Naive thymus-derived CD4-positive, alpha-beta T cell (primary cell): ENCODE data around the gene AP3B1. TPM values are rescaled to one million over a fixed set of nuclear protein-coding genes. Genes with fewer than 3 reads are reported as not detected.

ENCODE experiments used
- ATAC-seq: fragments of 150-1000 bp; cut with Tn5 transposase; 2 replicates; pipeline ENCODE4 v1.10.0; 2021; ENCODE audit warnings: mild to moderate bottlenecking, moderate library complexity
- CTCF ChIA-PET: fragments of 350-600 bp; sonication (Branson Sonifier 250); formaldehyde crosslinking; loops from one replicate; lab custom pipeline; 2021; ENCODE audit warnings: antibody characterized with exemption; lab: Charles Lee
- POLR2A ChIA-PET: fragments of 350-600 bp; sonication (Branson Sonifier 250); formaldehyde crosslinking; loops from one replicate; lab custom pipeline; 2021; ENCODE audit warnings: antibody characterized with exemption, inconsistent platforms; lab: Charles Lee
- DNase-seq, 9 donors: peaks; one replicate each; pipeline versions ENCODE4 v3.0.0 to v3.0.0-alpha.2; 2020 to 2022; ENCODE audit warnings: mixed read lengths in 1 of 9
- H3K27ac ChIP-seq: one replicate; pipeline ENCODE4 v1.7.0; 2013; ENCODE audit warnings: mild to moderate bottlenecking, low read depth, low read length, moderate library complexity
- H3K27me3 ChIP-seq, 2 donors: one replicate each; pipeline ENCODE4 v1.7.0; 2013; ENCODE audit warnings: low read length in 2 of 2, mild to moderate bottlenecking in 2 of 2, moderate library complexity in 2 of 2; ENCODE audit not compliant: control insufficient read depth in 2 of 2, insufficient read depth in 2 of 2
- H3K36me3 ChIP-seq, 3 experiments: 1 replicate in 2 of 3; 2 replicates in 1 of 3; pipeline ENCODE4 v1.7.0; 2013; ENCODE audit warnings: low read length in 3 of 3, mild to moderate bottlenecking in 3 of 3, moderate library complexity in 1 of 3; ENCODE audit not compliant: insufficient read depth in 3 of 3, control insufficient read depth in 2 of 3
- H3K4me1 ChIP-seq, 2 donors: one replicate each; pipeline ENCODE4 v1.7.0; 2013; ENCODE audit warnings: low read length in 2 of 2, mild to moderate bottlenecking in 2 of 2, moderate library complexity in 1 of 2; ENCODE audit not compliant: control insufficient read depth in 2 of 2, insufficient read depth in 2 of 2
- H3K4me3 ChIP-seq: 2 replicates; pipeline ENCODE4 v1.7.0; 2013; ENCODE audit warnings: mild to moderate bottlenecking, low read length
- H3K9me3 ChIP-seq, 3 experiments: 1 replicate in 2 of 3; 2 replicates in 1 of 3; pipeline ENCODE4 v1.7.0; 2013; ENCODE audit warnings: low read length in 3 of 3; ENCODE audit not compliant: control insufficient read depth in 2 of 3
- H3K27ac Mint-ChIP-seq, 9 donors: one replicate each; pipeline ENCODE4 v1.8.0; 2020 to 2022; ENCODE audit warnings: mixed read lengths in 9 of 9, mild to moderate bottlenecking in 8 of 9, moderate library complexity in 5 of 9, inconsistent platforms in 2 of 9
- H3K27me3 Mint-ChIP-seq, 5 donors: one replicate each; pipeline ENCODE4 v1.8.0; 2021 to 2022; ENCODE audit warnings: mixed read lengths in 5 of 5, mild to moderate bottlenecking in 1 of 5
- H3K36me3 Mint-ChIP-seq, 5 donors: one replicate each; pipeline ENCODE4 v1.8.0; 2020 to 2022; ENCODE audit warnings: mixed read lengths in 5 of 5, mild to moderate bottlenecking in 3 of 5, inconsistent platforms in 1 of 5
- H3K4me1 Mint-ChIP-seq, 7 donors: one replicate each; pipeline ENCODE4 v1.8.0; 2020 to 2022; ENCODE audit warnings: mixed read lengths in 7 of 7, mild to moderate bottlenecking in 3 of 7, inconsistent platforms in 1 of 7
- H3K4me3 Mint-ChIP-seq, 10 donors: one replicate each; pipeline ENCODE4 v1.8.0; 2020 to 2022; ENCODE audit warnings: mild to moderate bottlenecking in 10 of 10, mixed read lengths in 10 of 10, moderate library complexity in 6 of 10, inconsistent platforms in 2 of 10
- H3K9me3 Mint-ChIP-seq, 11 donors: one replicate each; pipeline ENCODE4 v1.8.0; 2020 to 2022; ENCODE audit warnings: mixed read lengths in 11 of 11, mild to moderate bottlenecking in 4 of 11, inconsistent platforms in 1 of 11, moderate library complexity in 1 of 11
- intact Hi-C, 2 donors: fragments of 100-400 bp; cut with micrococcal nuclease; formaldehyde crosslinking; loops; one replicate each; pipeline ENCODE4 v1.15.1; 2023
- polyA plus RNA-seq, 2 donors: library from polyadenylated mRNA; unstranded; fragments of 300-500 nt; fragmentation: Illumina TruSeq; gene quantifications; one replicate each; pipeline ENCODE4 v1.2.3, GENCODE V29; 2021
- total RNA-seq, 6 experiments: library from RNA in 5 of 6; stranded (reverse) in 5 of 6; gene quantifications; 1 replicate in 5 of 6; 2 replicates in 1 of 6; pipeline ENCODE4 v1.2.3 and lab custom pipeline; 2021 to 2026

Gene AP3B1
- total and polyA plus RNA-seq, 7 experiments from 2014 or later, result 28.3 to 45.0 (median 32.8) TPM

DNA sequence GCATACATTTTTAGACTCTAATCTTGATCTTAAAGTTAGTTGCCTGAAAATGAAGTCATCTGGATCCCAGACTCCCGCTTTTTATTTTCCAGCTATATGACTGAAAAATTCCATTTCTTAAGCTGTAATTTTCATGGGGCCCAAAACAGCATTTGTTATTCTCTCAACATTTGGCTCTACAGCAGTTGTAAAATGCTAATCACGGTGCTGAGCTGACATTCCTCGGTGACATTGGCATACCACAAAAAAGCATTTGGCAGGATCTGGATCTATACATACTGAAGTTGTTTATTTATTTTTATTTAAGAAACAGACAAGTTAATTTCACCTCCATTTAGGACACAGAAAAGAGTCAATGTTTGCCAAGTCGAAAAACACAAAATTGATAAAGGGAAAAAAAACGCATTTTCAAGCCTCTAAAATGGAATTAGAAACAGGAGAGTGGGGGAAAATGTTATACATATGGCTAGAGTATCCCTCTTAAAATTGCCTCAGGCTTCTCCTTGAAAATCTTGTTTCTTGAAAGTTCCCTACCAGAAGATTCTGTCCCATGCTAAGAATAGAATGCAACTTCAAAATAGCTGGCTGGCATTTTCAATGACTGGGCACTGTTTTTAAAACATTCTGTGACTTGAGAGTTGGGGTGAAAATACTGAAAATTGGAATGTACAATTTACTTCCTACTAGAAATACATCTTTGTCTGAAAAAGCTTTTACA lies 310.9 kb downstream of the AP3B1 start:
- Mint-ChIP-seq H3K27me3 (peaks cover 10 to 30% (median 15%) of the 10 kb centered on the region in 5 donors), H3K9me3 (no peaks in the 10 kb centered on the region), H3K4me1 (no peaks in the 10 kb centered on the region), H3K36me3 (peaks cover 0 to under 1% (median 0%) of the 10 kb centered on the region in 5 donors), H3K4me3 (no peak overlapping the region), H3K27ac (no peak overlapping the region)
- no peaks in the 10 kb centered on the region for H3K9me3 ChIP-seq
- no peak for DNase-seq
- POLR2A ChIA-PET, result no interaction called here
- H3K4me1 ChIP-seq, result no peaks in the 10 kb centered on the region
- intact Hi-C loops, result no loop called here
- H3K36me3 ChIP-seq, result no peaks in the 10 kb centered on the region
- no peak overlapping the region for H3K4me3 ChIP-seq
- ATAC-seq, result no peak
- H3K27ac ChIP-seq, result no peak overlapping the region
- no peaks in the 10 kb centered on the region for H3K27me3 ChIP-seq
- CTCF ChIA-PET, result interaction anchor here (0.7 kb wide), 1 partner anchor 115 kb away, joined by 3 read pairs; no protein-coding TSS in a partner anchor

DNA sequence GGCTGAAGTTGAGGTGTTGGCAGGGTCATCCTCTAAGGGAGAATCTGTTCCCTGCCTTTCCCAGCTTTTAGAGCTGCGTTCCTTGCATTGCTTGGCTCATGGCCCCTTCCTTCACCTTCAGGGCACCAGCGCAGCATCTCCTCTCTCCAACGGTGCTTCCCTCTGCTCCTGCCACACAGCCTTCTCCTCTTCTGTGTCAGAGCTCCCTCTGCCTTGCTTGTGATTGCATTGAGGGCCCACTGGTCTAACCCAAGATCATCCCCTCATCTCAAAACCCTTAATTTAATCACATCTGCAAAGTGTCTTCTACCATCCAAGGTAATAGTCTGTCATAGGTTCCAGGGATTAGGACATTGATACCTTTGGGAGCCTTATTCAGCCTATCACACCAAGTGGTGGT lies 312.7 kb downstream of the AP3B1 start:
- H3K9me3 ChIP-seq, result no peaks in the 10 kb centered on the region
- H3K27me3 Mint-ChIP-seq, result peaks cover 13 to 37% (median 23%) of the 10 kb centered on the region in 5 donors
- CTCF ChIA-PET, result no interaction called here
- no peak overlapping the region for H3K4me3 Mint-ChIP-seq
- H3K4me1 Mint-ChIP-seq, result no peaks in the 10 kb centered on the region
- DNase-seq (no peak), ATAC-seq (no peak)
- H3K27ac ChIP-seq, result no peak overlapping the region
- no peaks in the 10 kb centered on the region for H3K36me3 ChIP-seq
- no peaks in the 10 kb centered on the region for H3K4me1 ChIP-seq
- H3K36me3 Mint-ChIP-seq, result peaks cover 0 to 4% (median 3%) of the 10 kb centered on the region in 5 donors
- H3K9me3 Mint-ChIP-seq, result peaks cover 0 to 5% (median 0%) of the 10 kb centered on the region in 11 donors
- POLR2A ChIA-PET, result no interaction called here
- no peaks in the 10 kb centered on the region for H3K27me3 ChIP-seq
- no peak overlapping the region for H3K27ac Mint-ChIP-seq
- no peak overlapping the region for H3K4me3 ChIP-seq
- intact Hi-C loops, result no loop called here

DNA sequence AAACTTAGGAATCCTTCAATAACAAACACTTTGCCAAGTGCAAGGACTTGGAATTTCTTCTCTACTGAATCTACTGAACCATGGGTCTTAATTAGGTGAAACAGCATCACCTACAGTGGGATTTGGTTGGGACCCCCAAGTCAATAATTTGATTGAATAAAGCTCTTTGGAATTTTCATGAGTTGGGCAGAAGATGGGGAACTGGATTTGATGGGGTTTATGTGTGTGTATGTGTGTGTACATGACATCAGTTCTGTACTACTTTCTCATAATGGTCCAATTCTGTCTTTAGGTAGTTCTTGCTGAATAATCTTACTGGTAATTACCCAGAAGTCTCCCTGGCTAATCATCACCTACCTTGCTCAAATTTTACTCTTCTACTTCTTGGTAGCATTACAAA lies 319.9 kb downstream of the AP3B1 start:
- H3K27me3 Mint-ChIP-seq, result peaks cover 50 to 78% (median 69%) of the 10 kb centered on the region in 5 donors
- intact Hi-C loops, result loop anchor here in 1 of 2 donors (5.0 kb wide), 1 partner anchor 332 kb away; no protein-coding TSS in a partner anchor
- no peak overlapping the region for H3K27ac Mint-ChIP-seq
- POLR2A ChIA-PET, result no interaction called here
- Histone ChIP-seq H3K4me3 (no peak overlapping the region), H3K4me1 (peaks cover 6% of the 10 kb centered on the region in 2 donors), H3K36me3 (no peaks in the 10 kb centered on the region), H3K9me3 (no peaks in the 10 kb centered on the region), H3K27me3 (peaks cover 0 to 6% of the 10 kb centered on the region in 2 donors), H3K27ac (no peak overlapping the region)
- ATAC-seq, result no peak
- H3K9me3 Mint-ChIP-seq, result peaks cover 0 to 5% (median 0%) of the 10 kb centered on the region in 11 donors
- peaks cover 9 to 20% (median 13%) of the 10 kb centered on the region in 7 donors for H3K4me1 Mint-ChIP-seq
- CTCF ChIA-PET, result interaction anchor here (0.5 to 1.3 kb wide), 2 partner anchors 11 to 15 kb away, joined by 3 read pairs; no protein-coding TSS in a partner anchor
- no peak overlapping the region for H3K4me3 Mint-ChIP-seq
- H3K36me3 Mint-ChIP-seq, result peaks cover 0 to 4% (median 3%) of the 10 kb centered on the region in 5 donors
- DNase-seq, result no peak

DNA sequence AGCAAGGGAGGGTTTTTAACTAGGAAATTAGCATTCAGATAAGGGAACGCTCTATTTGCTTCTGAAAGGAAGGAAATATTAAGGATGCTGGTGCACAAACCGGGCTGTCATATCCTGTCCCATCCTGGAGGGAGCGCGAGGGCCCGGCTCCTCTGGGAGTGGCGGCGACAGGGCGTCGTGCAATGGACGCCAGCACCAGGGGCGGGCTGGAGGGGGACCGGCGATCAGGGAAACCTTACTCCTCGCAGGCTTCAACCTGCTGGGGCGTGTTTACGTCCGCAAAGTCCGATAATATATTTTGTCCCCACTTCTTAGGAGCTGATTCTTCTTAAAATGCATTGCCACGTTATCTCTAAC lies 321.3 kb downstream of the AP3B1 start:
- peaks cover 9 to 20% (median 13%) of the 10 kb centered on the region in 7 donors for H3K4me1 Mint-ChIP-seq
- ChIA-PET POLR2A (no interaction called here), CTCF (no interaction called here)
- H3K9me3 Mint-ChIP-seq, result peaks cover 0 to 5% (median 0%) of the 10 kb centered on the region in 11 donors
- peak overlapping the region; percentile 56 to 86 (median 78) for H3K4me3 Mint-ChIP-seq
- ATAC-seq, result no peak
- H3K27me3 ChIP-seq, result peaks cover 0 to 6% of the 10 kb centered on the region in 2 donors
- H3K27me3 Mint-ChIP-seq, result peaks cover 51 to 85% (median 74%) of the 10 kb centered on the region in 5 donors
- H3K27ac ChIP-seq, result no peak overlapping the region
- peak overlapping the region; percentile 31 for H3K4me3 ChIP-seq
- H3K4me1 ChIP-seq, result peaks cover 6% of the 10 kb centered on the region in 2 donors
- intact Hi-C loops, result loop anchor here in 1 of 2 donors (5.0 kb wide), 1 partner anchor 331 kb away; no protein-coding TSS in a partner anchor
- DNase-seq, result no peak
- no peaks in the 10 kb centered on the region for H3K36me3 ChIP-seq
- peak overlapping the region in 1 of 9 donors; percentile 70 for H3K27ac Mint-ChIP-seq
- no peaks in the 10 kb centered on the region for H3K9me3 ChIP-seq
- H3K36me3 Mint-ChIP-seq, result peaks cover 0 to 4% (median 3%) of the 10 kb centered on the region in 5 donors

DNA sequence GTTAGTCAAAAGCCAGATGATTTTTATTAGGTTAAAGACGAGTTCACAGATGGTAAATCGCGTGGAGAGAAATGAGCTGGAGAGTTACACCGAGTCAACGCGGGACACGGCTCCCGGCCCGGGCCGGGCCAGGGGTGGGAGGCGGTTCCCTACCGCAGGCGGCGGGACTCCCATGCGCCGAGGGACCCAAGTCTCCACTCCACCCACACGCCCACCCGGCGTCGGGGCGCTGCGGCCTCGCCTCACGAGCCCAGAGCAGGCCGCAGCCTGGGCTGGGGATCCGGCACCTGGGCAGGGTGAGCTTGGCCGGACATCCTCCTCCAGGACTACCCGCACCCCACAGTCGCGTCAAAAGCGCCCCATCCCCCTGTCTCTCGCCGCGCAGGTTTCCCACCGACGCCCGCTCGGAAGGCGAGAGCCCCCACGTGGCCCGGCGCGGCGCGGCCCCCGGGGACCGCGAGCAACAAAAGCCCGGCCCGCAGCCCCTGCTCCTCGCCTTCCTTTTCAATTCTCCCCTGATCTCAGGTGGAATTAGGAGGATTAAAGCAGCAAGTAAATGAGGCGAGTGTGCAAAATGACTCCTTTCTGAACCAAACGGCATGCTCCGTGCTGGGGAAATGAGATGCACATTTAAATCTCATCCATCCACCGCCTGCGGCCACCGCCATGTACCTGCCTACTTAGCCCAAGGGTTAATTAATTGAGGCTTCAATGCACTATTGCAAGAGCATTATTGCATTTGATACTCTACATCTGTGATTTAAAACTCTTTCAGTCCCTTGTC lies 321.8 kb downstream of the AP3B1 start:
- DNase-seq, result peak in 2 of 9 donors; percentile 3 to 15
- Mint-ChIP-seq H3K4me3 (peak overlapping the region; percentile 56 to 86 (median 78)), H3K36me3 (no peaks in the 10 kb centered on the region), H3K27me3 (peaks cover 51 to 82% (median 75%) of the 10 kb centered on the region in 5 donors), H3K4me1 (peaks cover 9 to 20% (median 13%) of the 10 kb centered on the region in 7 donors), H3K27ac (no peak overlapping the region), H3K9me3 (peaks cover 0 to 4% (median 0%) of the 10 kb centered on the region in 11 donors)
- Histone ChIP-seq H3K4me1 (peaks cover 6% of the 10 kb centered on the region in 2 donors), H3K4me3 (peak overlapping the region; percentile 31), H3K9me3 (no peaks in the 10 kb centered on the region), H3K36me3 (no peaks in the 10 kb centered on the region), H3K27me3 (peaks cover 0 to 6% of the 10 kb centered on the region in 2 donors), H3K27ac (no peak overlapping the region)
- CTCF ChIA-PET, result no interaction called here
- peak; percentile 54 for ATAC-seq
- intact Hi-C loops, result loop anchor here in 1 of 2 donors (5.0 kb wide), 1 partner anchor 330 kb away; no protein-coding TSS in a partner anchor
- POLR2A ChIA-PET, result no interaction called here

DNA sequence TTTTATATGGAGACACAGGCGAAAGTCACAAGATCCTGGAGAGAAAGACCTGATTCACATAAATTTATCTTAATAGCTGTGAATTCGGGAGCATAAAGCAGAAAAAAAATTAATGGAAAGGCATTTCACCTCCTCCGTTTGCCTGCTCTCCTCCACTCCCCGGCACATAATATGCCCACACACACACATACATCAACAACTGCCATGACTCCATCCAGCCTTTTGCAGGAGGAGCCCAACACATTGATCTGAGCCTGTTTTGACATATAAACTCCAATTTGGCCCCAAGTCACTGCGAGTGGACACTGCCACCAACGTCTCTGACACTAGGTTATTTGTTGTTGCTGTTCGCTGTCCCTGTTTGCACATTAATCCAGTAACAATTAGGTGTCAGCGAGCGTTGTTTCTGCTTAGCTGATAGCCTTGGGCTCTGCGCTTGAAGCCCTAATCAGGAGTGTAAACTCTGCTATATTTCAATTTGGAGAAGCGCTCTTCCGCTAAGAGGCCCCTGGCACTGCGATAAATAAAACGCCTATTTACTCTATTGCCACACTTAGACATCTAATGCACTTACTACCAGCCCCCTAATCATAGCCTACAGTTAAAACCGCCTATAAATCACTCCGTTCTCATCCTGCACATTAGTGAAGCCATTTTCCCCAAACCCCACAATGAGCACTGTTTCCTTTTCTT lies 322.6 kb downstream of the AP3B1 start:
- Histone ChIP-seq H3K9me3 (no peaks in the 10 kb centered on the region), H3K36me3 (no peaks in the 10 kb centered on the region), H3K27ac (no peak overlapping the region), H3K27me3 (peaks cover 0 to 6% of the 10 kb centered on the region in 2 donors), H3K4me1 (peaks cover 6% of the 10 kb centered on the region in 2 donors), H3K4me3 (peak overlapping the region; percentile 31)
- H3K27ac Mint-ChIP-seq, result peak overlapping the region in 1 of 9 donors; percentile 10
- peaks cover 49 to 78% (median 73%) of the 10 kb centered on the region in 5 donors for H3K27me3 Mint-ChIP-seq
- no peaks in the 10 kb centered on the region for H3K36me3 Mint-ChIP-seq
- intact Hi-C loops, result loop anchor here in 1 of 2 donors (5.0 kb wide), 1 partner anchor 330 kb away; no protein-coding TSS in a partner anchor
- peaks cover 9 to 20% (median 13%) of the 10 kb centered on the region in 7 donors for H3K4me1 Mint-ChIP-seq
- no peak for ATAC-seq
- ChIA-PET POLR2A (no interaction called here), CTCF (no interaction called here)
- H3K9me3 Mint-ChIP-seq, result peaks cover 0 to 2% (median 0%) of the 10 kb centered on the region in 11 donors
- peak in 1 of 9 donors; percentile 9 for DNase-seq
- peak overlapping the region; percentile 8 to 85 (median 63) for H3K4me3 Mint-ChIP-seq
